Osteocyte (in vitro differentiated cells): Measurements from ENCODE around the gene COBLL1. TPM values are rescaled to one million over a fixed set of nuclear protein-coding genes. Genes with fewer than 3 reads are reported as not detected.

ENCODE experiments used
- DNase-seq: peaks from one replicate; pipeline ENCODE4 v3.0.0; 2021; ENCODE audit warnings: mixed read lengths; ENCODE audit not compliant: unreplicated experiment; ENCODE audit errors: extremely low spot score
- H3K27ac Mint-ChIP-seq: one replicate; pipeline ENCODE4 v1.8.0; 2021; ENCODE audit warnings: mild to moderate bottlenecking, mixed read lengths; ENCODE audit not compliant: unreplicated experiment
- H3K27me3 Mint-ChIP-seq: one replicate; pipeline ENCODE4 v1.8.0; 2021; ENCODE audit warnings: mixed read lengths; ENCODE audit not compliant: unreplicated experiment
- H3K36me3 Mint-ChIP-seq: one replicate; pipeline ENCODE4 v1.8.0; 2021; ENCODE audit warnings: mixed read lengths; ENCODE audit not compliant: unreplicated experiment
- H3K4me1 Mint-ChIP-seq: one replicate; pipeline ENCODE4 v1.8.0; 2021; ENCODE audit warnings: mixed read lengths; ENCODE audit not compliant: unreplicated experiment
- H3K4me3 Mint-ChIP-seq: one replicate; pipeline ENCODE4 v1.8.0; 2021; ENCODE audit warnings: mild to moderate bottlenecking, moderate library complexity, mixed read lengths; ENCODE audit not compliant: unreplicated experiment
- H3K9me3 Mint-ChIP-seq: one replicate; pipeline ENCODE4 v1.8.0; 2021; ENCODE audit warnings: mixed read lengths; ENCODE audit not compliant: unreplicated experiment
- CTCF ChIP-seq: fragments of 200-600 bp; sonication (generic); IDR thresholded peaks from 2 replicates; pipeline ENCODE4 v1.5.0; 2021; ENCODE audit warnings: antibody characterized with exemption, mild to moderate bottlenecking, moderate library complexity
- total RNA-seq: library from RNA; stranded (reverse); gene quantifications from 2 replicates; pipeline ENCODE4 v1.2.1, GENCODE V29; 2021

The COBLL1 gene
- total RNA-seq, 1 donor from 2014 or later, result 8.9 TPM

GRCh38 chr2:164813535-164813934, 28.1 kb downstream of the COBLL1 start:
- DNase-seq, result no peak
- Mint-ChIP-seq H3K27ac (no peak overlapping the region), H3K36me3 (no peaks in the 10 kb centered on the region), H3K9me3 (no peaks in the 10 kb centered on the region), H3K4me3 (no peak overlapping the region), H3K4me1 (peaks cover 9% of the 10 kb centered on the region), H3K27me3 (no peaks in the 10 kb centered on the region)
- TF ChIP-seq CTCF, result no peak

- Mint-ChIP-seq H3K27ac (no peak overlapping the region), H3K36me3 (no peaks in the 10 kb centered on the region), H3K4me1 (peaks cover 13% of the 10 kb centered on the region), H3K9me3 (no peaks in the 10 kb centered on the region), H3K27me3 (no peaks in the 10 kb centered on the region), H3K4me3 (no peak overlapping the region)
- no peak for DNase-seq
- no peak for TF ChIP-seq CTCF
These were observed 29.2 kb downstream of the COBLL1 start for GRCh38 chr2:164812378-164812777.

- Mint-ChIP-seq H3K9me3 (no peaks in the 10 kb centered on the region), H3K4me1 (peaks cover 13% of the 10 kb centered on the region), H3K36me3 (no peaks in the 10 kb centered on the region), H3K27me3 (no peaks in the 10 kb centered on the region), H3K27ac (no peak overlapping the region), H3K4me3 (no peak overlapping the region)
- no peak for TF ChIP-seq CTCF
- no peak for DNase-seq
These were observed 29.8 kb downstream of the COBLL1 start for GRCh38 chr2:164811819-164812218.

GRCh38 chr2:164810843-164811242, 30.8 kb downstream of the COBLL1 start:
- H3K4me3 Mint-ChIP-seq, result no peak overlapping the region
- no peaks in the 10 kb centered on the region for H3K27me3 Mint-ChIP-seq
- H3K27ac Mint-ChIP-seq, result no peak overlapping the region
- H3K36me3 Mint-ChIP-seq, result no peaks in the 10 kb centered on the region
- TF ChIP-seq CTCF, result no peak
- no peaks in the 10 kb centered on the region for H3K9me3 Mint-ChIP-seq
- no peak for DNase-seq
- H3K4me1 Mint-ChIP-seq, result peaks cover 13% of the 10 kb centered on the region

- H3K9me3 Mint-ChIP-seq, result no peaks in the 10 kb centered on the region
- H3K4me3 Mint-ChIP-seq, result no peak overlapping the region
- no peak for TF ChIP-seq CTCF
- no peaks in the 10 kb centered on the region for H3K27me3 Mint-ChIP-seq
- H3K36me3 Mint-ChIP-seq, result no peaks in the 10 kb centered on the region
- H3K4me1 Mint-ChIP-seq, result peaks cover 15% of the 10 kb centered on the region
- H3K27ac Mint-ChIP-seq, result no peak overlapping the region
- DNase-seq, result no peak
These were observed 32.8 kb downstream of the COBLL1 start for GRCh38 chr2:164808776-164809175.
